ENCODE results near the gene SLC24A3.
"Not testable (repeated sequence)": the region's sequence is repeated elsewhere in the genome, so short reads cannot be mapped to it uniquely, and the experiment has no call there.

Gene SLC24A3

DNA sequence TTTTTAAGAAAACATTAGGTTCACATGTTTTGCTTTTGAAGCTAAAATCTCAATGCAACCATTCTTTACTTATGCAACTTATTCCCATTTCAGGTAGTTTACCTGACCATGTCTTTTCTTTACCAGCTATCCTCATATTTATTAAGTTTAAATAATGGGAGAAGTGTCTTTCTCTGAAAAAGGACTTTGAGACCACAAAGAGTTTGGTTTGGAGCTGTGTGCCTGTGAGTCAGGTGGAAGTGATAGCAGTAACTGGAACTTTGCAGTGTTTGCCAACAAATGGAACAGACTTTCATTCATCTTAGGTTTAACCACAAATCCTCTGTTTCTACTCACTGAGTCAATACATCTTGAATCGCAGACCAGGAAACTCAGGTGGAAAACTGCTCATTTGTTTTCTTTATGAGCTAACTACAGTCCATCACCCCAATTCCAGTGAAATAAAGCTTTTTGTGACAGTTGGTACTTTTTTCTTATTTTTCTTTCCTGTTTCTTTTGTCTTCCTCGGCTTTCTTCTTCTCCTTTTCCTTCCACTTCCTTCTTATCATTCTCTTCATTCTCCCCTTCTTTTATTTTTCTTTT, 397.3 kb downstream of the SLC24A3 start:
- no peak for DNase-seq

DNA sequence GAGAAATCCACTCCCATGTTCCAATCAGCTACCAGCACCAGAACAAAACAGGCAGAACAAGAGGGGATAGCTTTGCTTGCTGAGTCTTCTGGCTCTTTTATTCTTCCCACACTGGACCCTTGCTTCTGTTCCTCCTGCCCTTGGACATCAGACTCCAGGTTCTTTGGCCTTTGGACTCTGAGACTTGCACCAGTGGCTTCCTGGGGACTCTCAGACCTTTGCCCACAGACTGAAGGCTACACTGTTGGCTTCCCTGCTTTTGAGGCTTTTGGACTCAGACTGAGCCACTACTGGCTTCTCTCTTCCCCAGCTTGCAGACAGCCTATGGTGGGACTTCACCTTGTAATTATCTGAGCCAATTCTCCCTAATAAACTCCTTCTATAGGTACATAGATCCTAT, 403.2 kb downstream of the SLC24A3 start:
- no peak for DNase-seq

DNA sequence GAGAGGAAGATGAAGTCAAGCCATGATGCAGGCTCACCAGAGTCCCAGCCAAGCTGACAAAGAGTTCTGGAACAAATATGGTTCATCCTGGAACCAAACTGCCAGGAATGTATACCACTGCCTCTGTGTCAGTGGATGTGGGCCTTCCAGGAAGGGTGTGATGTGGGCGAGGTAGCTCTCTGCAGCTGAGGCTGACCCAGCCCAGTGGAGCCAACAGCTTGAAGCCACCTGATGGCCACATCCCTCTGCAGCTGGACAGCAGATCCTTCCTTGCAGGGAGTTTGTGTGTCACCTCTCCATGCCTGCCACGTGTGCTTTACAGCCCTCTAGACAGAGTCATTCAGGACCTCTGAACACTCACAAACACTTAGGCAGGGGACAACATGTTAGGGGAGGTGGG, 403.6 kb downstream of the SLC24A3 start:
- no peak for DNase-seq

DNA sequence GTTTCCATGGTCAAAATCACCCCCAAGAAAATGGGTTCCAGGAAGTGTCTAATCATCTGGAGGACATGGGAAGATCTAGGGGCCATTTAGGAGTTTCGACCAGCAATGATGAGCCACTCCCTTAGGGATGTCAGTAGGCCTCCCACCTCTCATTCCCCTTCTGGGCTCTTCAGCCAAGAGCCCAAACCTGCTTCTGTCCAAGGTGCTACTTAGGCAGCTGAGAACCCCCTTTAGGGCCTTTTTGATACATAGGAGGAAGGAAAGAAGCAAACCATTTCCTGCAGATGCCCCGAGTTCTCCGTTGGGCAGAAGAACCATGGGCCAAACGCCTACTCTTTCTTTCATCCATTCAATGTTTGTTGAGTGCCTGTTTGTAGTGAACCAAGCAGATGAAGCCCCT, 404.2 kb downstream of the SLC24A3 start:
- no peak for DNase-seq

DNA sequence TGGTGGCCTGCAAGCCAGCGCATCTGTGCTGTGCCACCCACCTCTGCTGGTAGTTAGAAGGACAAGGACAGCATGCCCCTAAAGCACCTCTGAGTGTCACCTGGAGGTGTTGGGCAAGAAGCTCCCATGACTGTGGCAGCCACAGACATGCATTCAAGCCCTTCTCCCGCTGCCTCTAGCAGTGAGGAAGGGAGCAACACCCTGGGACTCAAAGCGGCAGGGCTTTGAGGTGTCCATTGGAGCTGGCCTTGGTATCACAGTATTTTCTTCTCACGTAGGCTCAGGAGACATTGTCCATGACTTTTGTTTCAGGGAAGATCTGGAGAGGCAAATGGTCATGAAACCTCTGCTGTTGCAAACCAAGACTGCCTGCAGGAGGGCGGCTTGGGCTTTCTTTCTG, 404.8 kb downstream of the SLC24A3 start:
- no peak for DNase-seq

DNA sequence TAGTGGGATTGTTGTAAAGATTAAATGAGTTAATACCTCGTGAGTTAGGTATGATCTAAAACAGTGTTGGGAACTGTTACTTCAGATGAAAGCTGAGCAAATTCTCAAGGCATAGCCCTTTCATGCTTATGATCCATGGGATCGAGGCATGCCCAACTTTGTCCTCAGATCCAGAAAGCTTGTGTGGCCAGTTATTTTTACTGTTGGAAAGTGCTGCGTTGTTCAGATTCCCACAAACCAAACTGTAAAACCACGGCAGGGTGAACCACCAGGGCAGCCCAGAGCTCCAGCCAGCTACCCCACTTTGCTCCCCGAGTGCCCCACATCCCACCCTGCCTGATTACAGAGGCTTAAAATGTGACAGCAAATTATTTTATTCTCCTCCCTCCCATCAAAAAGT, 406.3 kb downstream of the SLC24A3 start:
- no peak for DNase-seq

DNA sequence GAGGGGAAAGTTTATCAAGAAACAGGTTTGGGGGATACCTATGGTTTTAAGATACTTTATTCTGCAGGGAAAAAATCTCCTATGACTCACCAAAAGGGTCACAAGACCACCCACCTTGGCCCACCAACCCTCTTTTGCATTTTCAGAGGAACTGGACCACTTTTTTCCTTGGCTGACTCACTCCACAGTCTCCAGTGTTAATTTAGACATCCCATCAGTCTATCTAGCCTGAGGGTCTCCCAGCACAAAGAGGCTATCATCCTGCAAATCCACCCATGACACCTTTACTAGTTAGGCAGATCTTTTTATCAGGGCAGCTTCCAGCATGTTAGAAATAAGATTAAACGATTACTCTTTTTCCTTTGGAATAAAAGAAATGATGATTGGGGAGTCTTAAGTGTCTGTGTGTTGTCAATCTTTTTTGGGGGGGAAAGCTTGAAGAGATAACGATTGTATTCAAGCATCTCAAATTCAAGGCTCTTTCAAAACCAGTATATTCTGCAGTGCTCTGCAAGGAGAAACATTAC, 407.5 kb downstream of the SLC24A3 start:
- DNase-seq: no peak

DNA sequence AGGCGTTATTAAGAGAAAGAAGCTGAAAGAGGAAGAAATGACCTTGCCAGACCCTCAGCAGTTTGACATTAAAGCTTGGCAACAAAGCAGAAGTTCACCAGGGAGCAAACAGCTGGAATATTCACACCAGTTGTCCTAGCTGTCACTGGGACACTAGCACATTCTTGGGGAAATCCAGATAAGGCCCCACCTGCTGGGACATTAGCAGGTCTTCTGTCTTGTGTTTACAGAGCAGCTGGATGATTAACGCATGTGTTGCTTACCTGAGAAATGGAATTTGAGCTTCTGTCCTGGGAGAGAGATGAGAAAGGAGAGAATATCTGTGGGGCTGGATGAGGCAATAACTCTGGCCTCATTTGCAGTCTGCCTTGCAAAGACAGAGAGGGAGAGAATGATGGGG, 408.0 kb downstream of the SLC24A3 start:
- no peak for DNase-seq

DNA sequence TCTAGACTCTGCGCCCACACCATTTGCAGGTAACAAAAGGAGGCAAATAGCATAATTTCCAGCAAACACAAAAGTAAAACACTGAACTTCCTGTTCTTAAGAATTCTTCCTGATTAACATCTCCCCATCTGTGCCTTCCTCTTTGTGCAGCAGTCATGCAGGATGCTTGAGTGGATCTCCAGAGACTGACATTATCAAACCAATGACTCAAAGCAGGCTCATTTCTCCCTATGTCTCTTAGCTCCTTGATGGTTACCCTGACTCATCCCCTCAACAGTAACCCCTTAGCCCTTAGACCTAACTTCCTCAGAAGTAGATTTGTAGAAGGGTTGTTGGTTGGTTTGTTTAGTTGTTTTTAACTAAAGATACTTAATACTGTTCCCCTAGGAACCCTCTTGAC, 408.6 kb downstream of the SLC24A3 start:
- DNase-seq: no peak

DNA sequence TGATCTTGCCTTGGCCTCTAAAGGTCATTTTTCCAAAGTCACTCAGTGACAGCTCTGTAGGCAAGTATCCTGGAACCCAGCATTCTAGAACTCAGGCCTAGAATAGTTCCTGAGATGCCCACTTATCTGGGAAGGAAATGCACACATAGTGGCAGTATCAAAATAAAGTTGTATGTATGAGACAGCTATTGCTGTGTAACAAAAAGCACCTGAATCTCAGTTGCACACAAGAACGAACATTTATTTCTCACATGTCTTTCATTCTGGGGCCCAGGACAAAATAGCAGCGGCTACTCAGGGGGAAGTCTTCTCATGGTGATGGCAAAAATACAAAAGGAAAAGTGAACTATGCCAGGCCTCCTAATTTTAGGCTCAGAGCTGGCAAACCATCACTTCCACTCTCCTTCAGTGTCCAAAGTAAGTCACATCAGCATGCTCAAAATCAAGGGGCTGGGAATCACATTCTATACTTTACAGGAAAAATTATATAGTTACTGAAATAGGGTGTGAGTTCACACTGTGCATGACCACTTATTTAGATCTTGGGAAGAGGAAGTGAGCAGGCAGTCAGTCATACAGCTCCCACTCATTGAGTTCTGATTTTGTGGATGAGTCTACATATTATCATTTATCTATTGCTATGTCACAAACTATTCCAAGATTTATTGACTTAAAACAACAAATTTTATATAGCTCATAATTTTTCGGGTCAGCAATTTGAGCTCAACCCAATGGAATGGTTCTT, 412.0 kb downstream of the SLC24A3 start:
- no peak for DNase-seq

DNA sequence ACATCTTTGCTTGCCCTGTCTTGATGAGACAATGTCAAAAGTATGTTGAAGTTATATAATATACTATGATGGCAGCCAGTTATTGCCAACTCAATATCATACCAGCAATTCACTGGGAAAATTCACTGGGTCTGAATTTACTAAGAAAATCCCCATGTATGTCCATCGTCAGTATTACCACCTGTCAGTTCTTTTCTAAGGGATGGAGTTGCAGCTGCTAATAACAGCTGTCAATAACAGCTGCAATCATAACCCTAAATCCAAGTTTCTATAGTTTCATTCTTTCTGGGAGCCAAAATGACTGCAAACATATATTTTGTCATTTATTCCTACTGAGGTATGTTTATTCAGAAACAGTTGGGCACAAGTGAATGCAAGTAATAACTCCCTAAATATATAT, 413.0 kb downstream of the SLC24A3 start:
- no peak for DNase-seq

DNA sequence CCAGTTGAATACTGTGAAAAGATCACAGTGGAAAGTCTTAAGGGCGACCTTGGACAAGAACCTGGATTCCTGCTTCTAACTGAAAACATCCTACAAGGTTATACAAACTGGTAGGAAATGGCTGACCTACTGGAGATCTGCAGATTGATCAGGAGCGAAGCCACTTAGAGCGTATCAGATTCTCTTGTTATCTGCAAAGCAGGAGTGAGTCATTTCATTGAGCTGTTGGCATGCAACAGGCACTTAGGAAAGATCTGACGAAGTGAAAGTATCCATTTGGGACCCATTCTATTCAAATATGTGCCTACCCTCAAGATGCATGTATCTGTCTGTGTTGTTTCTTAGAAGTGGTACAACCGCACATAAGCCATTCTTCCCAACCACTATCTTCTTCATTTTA, 414.5 kb downstream of the SLC24A3 start:
- no peak for DNase-seq

DNA sequence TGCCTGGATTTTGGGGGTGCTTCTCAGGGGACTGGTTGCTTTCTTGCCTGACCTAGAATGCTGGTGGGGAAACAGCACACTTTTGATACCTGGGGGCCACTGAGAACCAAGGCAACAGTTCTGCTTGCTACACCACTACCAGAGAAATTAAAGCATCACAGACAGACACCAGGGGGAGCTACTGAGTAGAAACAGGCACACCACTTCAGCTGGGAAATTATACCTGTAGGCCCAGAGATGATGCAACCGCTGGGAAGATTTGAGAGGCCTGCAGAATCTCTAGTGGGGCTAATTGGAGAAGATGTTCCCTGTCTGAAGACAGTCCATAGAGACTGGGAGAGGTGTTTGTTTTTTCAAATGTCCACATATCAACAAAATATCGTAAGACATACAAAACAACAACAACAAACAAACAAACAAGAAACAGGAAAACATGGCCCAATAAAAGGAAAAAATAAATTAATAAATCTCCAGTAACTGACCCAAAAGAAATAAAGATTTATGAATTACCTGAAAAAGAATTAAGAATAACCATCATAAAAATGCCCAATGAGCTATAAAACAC, 416.2 kb downstream of the SLC24A3 start:
- DNase-seq: peak; percentile 33 to 83

DNA sequence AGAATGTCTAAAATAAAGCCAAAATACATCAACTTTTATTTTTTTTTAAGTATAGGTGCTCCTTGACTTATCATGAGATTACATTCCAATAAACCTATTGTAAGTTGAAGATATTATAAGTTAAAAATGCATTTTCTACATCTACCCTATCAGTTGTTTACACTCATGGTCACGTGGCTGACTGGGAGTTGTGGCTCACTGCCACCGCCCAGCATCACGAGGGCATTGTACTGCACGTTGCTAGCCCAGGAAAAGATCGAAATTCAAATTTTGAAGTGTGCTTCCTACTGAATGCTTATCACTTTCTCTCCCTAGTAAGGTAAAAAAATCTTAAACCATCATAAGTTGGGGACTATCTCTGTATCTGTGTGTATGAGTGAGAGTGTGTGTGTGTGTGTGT, 419.0 kb downstream of the SLC24A3 start:
- peak in 1 of 2 experiments; percentile 11 for DNase-seq

DNA sequence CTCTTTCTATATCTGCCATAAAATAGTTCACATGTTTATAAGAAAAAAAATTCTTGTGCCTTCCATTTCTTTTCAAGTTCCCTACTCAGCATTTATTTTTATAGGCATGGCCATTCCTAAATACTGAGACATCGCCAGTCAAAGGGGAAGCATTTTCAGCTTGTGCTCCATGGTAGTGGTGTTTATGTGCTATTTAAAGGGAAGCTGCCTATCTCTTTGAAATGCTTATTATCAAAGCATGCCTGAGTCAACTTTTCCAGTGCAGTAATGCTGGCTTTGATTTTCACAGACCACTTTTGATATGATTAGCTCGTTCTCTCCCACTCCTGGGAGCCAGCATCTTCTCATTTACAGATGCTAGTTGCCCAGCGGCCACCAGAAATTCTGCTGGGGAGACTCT, 421.5 kb downstream of the SLC24A3 start:
- DNase-seq: no peak

DNA sequence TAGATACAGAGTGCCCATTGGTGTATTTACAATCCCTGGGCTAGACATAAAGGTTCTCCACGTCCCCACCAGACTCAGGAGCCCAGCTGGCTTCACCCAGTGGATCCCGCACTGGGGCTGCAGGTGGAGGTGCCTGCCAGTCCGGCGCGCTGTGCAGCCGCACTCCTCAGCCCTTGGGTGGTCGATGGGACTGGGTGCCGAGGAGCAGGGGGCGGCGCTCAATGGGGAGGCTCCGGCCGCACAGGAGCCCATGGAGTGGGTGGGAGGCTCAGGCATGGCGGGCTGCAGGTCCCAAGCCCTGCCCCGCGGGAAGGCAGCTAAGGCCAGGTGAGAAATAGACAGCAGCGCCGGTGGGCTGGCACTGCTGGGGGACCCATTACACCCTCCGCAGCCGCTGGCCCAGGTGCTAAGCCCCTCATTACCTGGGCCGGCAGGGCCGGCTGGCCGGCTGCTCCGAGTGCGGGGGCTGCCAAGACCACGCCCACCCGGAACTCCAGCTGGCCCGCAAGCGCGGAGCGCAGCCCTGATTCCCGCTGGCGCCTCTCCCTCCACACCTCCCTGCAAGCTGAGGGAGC, 427.1 kb downstream of the SLC24A3 start:
- not testable (repeated sequence) for DNase-seq

DNA sequence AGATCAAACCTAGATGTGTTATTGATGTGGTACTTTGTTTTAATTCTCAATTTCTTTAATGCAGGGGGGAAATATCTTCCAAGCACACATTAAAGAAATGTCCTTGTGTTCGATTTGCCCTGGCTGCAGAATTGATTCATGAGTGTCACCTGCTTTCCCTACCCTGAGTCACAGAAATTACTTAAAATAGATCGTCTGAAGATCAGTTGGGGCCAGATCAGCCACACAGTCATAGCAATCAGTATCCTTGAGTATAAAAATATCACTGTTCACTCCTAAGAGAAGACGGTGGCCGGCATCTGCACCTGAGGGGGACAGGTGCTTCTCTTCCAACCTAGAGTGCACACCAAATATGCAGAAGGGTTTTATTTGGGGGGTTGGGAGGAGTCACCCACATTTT, 430.4 kb downstream of the SLC24A3 start:
- DNase-seq: no peak

DNA sequence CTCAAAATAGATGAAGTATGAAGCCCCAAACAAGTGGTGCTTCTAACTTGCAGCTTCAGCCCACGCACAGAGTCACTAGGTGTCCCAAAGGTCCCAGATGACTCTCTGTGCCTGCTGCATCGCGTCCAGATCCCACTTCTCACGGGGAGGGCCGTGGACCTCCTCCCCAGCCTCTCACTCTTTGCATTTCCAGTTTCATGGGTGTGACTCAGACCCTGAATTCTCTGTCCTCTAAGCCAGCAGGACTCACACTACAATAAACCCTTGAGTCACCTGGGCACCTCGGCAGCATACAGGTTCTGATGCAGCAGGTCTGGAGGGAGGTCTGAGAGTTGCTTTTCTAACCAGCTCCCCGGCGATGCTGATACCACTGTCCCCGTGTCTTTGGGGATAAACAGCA, 431.6 kb downstream of the SLC24A3 start:
- DNase-seq: no peak

DNA sequence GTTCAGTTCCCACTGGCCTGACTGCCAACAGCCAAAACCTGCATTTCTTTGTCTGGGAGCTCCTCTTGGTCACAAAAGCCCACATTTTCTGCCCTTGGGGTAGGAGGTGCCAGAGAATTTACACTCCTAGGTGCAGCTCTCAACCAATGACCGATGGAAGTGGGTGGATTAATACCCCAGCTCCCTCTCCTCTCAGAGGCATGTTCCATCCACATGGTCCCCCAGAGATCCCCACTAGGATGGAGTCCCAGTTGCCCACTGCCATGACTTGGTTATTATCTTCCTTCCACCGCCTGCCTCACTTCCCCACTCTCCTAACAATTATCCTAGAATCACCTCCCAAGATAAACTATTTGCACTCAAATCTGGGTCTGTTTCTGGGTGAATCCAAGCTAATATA, 434.5 kb downstream of the SLC24A3 start:
- DNase-seq: no peak

DNA sequence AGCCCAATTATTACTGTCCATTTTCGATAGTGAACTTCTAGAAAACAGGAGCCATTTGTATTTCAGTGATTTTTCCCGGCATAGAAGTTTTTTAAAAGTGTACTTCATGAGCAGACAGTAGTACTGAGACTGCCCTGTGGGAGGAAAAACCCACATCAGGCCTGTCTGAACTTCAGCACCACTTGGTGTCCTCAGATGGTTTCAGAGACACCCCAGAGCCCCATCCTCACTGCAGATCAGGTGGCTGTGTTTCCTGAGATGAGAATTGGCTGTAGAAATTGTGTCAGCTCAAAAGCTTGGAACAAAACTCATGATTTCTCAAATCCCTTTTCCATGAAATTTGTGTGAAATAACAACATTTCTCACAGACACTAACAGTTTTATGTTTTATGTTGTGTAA, 435.6 kb downstream of the SLC24A3 start:
- DNase-seq: no peak

DNA sequence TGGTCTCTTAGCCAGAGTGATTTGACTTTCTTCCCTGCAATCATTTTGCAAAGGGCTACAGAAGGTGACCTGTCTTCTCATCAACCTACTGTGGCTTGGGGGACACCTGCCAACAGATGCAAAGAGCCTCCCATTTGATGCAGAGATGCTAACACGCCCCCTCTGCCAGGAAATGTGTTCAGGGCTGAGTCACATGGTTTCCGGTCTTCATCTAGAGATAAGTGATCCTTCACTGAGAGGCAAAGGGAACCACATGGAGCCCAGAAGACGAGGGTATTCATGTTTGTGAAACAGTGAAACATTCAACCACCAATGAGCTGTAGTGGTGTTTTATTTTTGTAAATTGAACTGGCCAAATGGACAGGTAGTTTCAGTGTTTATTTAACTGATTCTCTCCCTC, 436.6 kb downstream of the SLC24A3 start:
- no peak for DNase-seq

DNA sequence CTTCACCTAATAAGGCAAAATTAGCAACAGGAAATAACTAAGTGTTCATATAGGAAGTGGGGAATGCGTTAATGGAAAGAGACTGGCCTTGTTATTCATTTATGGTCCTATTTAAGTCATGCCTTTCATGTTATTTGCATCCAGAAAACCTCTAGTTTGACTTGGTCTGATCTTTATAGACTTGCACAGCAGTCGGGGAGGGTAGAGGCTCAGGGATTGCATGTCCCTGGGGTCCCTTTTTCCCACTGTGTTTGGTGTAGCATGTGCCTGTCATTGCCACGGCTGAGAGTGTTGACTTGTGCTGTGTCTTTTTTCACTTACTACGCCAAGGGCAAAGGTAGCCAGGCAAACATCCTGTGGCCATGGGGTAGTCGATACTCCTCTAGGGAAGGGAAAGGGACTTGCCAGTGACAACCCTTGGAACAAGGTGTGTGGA, 440.2 kb downstream of the SLC24A3 start:
- no peak for DNase-seq

DNA sequence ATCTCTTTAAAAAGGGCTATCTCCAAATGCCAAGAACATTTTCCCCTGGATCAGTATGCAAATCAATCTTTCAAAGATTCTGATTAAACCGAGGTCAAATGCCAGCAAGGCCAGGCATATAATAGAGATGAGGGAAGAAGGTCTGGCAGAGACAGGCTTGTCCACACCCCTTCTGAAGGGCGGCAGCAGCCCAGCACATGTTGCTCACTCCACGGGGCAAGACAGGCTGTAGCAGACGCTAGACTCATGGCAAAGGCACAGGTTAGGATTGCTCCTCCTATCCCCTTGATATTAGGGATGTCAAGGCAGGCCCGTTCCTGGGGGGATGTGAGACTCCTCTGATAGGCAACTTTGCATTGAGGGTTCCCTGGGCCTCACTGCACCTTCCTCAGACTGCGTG, 440.9 kb downstream of the SLC24A3 start:
- DNase-seq: peak in 1 of 2 experiments; percentile 14

DNA sequence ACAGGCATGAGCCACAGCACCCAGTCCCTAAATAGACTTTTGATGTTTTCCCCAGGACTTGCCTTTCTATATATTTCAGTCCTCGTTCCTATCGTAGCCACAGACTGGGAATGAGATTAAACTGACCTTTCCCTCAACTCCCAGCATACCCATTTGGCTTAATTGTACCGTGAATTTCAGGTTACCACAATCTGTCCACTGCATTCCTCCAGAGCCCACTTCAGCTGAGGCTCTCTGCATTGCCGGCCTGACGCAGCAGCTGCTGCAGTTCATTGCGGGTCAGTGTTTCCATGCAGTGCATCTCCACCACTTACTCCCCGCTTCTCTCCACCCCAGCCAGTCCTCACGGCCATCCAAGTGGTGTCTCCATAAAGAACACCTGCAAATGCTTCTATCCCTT, 442.5 kb downstream of the SLC24A3 start:
- no peak for DNase-seq

Measured in NCI-H526 (cell line).